HG02759 (cell line): ENCODE data around the gene HOXA10.

Experiments
- ATAC-seq: cut with Tn5 transposase; IDR thresholded peaks from one replicate; pipeline ENCODE4 v1.9.1; 2021; ENCODE audit warnings: mild to moderate bottlenecking, moderate library complexity; ENCODE audit not compliant: unreplicated experiment

HOXA10 gene

DNA sequence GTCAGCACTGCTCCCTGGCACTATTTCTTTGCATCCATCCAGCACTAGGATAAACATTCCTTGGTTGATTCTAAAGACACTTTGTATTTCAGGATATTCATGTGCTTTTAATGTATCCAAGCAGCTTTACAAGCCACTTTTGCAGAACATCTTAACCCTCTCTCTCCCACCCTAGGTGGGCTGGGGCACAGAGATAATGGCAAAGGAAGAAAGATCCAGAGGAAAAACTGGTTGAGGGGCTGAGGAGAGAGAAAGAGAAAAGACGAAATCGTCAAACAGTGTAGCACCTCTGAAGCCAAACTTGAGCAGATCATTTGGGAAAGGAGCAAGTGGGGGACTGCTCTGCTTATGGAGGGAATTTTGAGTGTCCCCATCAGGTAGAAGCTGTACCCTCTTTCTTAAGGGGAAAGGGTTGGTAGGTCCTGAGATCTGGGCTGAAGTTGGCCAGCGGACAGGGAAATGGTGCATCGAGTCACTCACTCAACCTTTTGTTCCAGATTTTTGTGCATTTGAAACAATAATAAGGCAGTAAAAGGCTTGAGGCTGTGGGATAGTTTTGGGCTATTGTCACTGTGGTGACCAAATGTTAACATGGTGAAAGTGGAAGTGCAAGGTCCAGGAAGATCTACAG, 30.0 kb upstream of the HOXA10 start:
- no peak for ATAC-seq

DNA sequence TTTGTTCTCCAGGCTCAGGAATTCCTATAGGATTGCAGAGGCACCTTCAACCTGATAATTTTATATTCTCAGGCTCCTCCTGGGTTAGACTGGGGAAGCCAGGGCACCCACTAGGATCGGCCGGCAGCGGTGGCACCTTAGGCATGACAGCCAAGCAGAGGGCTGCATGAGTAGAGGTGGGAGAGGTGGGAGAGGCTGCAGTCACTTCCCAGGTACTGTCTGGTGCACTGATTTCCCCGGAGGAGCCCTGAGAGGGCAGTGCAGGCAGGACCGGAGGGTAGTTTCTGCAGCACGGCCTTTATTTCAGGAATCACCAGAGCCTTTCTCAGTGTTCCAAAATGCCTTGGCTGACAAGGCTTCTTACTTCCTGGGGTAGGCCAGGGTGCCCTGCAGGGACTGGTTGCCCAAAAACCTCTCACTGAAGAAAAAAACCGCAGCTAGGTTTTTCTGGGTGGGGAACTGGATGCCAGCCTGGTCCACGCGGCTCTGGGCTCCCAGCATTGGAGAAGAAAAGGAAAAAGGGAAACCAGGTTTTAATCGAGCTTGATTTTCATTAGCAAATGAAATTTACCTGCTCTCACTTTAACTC, 29.3 kb upstream of the HOXA10 start:
- ATAC-seq, result no peak

DNA sequence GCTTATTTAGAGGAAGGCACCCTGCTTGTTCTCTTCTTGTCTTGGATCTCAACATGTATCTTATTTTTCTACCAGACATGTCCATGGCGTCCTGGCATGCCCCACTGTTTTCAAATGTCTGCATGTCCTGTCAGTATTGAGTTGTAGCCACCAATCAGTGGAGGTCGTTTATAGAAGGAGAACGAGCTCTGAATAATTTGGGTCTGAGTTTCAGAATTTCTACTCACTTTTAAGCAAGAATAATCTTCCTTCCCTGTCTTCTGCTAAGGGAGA, 28.7 kb upstream of the HOXA10 start:
- ATAC-seq, result no peak

DNA sequence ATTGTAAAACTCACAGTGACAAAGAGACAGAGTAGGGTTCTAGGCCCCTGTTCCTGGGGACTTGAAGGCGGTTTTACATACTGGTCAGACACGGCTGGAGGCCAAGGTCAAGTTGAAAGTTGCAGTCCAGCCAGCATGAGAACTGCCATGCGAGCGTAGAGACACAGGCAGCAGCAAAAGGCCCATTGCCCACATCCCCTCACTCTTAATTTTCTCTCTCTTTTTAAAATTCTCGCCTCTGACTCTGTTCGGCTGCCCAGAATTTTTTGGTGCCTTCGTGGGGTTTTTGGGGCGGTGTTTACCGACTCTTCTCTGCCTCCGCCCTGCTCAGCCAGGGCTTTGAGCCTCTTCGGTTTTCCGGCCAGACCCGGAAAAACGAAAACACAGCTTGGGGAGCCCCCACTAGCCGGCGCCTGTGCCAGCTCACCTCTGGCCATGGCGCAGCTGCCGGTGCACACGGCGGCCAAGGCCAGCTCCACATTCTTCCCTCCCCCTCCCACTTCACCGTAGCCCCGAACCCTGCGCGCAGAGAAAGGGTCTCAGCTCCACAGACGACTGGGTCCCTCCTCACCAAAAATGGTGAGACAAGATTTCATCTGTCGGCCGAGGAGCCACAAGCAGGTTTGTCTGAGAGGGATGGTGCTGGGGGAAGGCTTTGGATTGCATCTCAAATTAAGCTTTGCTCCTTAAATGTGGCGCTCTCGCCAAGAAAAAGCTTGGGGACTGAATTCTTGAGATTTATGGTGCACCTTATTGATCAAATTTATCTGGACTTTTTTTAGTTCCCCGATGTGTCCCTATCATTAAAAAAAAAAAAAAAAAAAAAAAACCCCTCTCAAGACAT, 28.1 kb upstream of the HOXA10 start:
- no peak for ATAC-seq

DNA sequence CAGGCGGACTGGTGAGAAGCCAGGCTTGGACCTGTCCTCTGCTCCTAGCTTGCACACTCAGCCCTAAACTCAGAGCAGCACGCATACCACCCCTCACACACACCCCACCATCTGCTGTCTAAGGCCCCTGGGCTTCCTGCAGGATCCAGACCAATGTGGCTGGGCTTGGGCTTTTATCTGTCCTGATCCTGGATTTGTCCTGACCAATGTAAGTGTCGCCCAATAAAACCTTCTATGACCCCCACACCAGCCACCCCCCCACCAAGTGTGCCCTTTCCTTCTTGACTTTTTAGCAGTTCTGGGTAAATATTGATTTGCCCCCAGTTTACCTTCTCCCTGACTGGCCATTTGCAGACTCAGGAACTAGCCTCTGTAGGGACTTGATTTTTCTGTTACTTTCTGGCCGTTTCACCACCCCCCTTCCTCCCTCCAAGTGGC, 27.5 kb upstream of the HOXA10 start:
- no peak for ATAC-seq

DNA sequence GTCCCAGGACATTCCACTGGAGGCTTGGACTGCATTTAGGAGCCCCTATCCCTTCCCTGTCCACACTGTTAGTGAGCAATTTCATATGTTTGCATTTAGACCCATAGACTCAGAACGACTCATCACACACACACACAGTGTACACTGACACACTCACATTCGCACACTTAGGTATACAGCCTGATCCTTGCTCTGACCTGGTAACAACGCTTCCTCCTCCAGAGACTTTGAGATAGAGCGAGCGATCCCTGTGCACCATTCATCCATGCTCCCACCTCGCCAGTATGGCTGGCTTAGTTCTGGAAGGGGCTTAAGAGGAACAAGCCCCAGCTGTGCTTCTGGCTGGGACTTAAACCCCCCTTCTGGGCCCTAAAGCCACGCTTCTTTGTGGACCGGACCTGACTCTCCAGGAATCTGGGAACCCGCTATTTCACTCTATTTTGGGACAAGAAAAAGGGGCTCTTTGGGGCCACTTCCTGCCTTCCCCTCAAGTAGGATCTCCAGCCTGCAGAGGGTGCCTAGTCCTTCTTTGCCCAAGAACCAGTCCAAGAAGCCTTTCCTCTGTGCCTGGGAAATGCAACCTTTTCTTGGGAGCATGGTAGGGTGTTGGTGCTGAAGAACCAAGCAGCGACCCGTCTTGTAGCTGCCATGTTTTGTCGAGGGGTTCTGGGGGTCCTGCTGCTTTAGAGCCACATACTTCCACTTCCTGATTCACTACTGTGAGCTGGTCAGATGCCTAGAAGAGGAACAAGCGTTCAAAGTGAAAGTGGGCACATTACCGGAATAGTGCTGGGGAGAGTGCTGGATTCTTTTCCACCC, 26.9 kb upstream of the HOXA10 start:
- no peak for ATAC-seq

DNA sequence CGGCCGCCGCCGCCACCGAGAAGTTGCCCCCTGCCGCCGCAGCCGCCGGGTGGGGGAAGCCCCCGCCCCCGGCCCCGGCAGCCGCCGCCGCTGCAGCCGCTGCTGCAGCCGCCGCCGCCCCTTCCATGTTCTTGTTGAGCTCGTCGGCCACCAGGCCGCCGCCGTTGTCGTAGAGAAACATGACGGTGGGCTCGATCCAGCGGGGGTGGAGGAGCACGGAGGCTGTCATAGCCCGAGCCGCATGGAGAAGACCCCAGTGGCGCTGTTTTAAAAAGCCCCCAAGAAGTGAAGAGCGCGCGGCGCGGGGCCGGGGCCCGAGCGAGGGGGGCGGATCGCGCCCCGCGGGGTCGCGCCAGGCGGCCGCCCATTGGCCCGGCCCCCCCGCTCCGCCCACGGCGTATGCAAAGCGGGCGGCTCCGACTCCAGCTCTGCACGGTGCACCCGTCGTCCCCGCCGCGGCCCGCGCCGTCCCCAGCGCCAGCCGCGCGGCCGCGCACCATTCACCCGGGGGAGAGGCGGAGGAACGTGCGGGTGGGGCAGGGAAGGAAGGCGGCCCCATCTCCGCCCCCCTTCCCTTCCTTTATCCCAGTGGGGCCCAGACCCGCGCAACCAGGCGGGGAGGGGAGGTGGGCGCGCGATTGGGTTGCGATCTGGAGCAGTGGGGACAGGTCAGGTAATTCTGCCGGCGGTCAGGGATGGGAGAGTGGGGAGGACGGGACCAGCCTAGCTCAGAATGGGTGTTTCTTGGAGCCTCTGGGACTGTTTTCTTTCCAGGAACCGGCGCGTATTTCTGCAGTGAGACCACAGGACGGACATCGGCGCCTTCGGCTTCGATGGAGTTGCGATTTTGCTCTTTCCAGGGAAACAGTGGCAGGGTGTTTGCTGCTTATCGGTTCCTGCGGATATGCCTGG, 26.0 kb upstream of the HOXA10 start, which contains the start of gene HOXA13:
Gene HOXA13 (minus strand): TSS at position 243 of the 912 bp plus-strand sequence. CDS start 14 bp downstream, at position 229.
- peak; percentile 72 for ATAC-seq

DNA sequence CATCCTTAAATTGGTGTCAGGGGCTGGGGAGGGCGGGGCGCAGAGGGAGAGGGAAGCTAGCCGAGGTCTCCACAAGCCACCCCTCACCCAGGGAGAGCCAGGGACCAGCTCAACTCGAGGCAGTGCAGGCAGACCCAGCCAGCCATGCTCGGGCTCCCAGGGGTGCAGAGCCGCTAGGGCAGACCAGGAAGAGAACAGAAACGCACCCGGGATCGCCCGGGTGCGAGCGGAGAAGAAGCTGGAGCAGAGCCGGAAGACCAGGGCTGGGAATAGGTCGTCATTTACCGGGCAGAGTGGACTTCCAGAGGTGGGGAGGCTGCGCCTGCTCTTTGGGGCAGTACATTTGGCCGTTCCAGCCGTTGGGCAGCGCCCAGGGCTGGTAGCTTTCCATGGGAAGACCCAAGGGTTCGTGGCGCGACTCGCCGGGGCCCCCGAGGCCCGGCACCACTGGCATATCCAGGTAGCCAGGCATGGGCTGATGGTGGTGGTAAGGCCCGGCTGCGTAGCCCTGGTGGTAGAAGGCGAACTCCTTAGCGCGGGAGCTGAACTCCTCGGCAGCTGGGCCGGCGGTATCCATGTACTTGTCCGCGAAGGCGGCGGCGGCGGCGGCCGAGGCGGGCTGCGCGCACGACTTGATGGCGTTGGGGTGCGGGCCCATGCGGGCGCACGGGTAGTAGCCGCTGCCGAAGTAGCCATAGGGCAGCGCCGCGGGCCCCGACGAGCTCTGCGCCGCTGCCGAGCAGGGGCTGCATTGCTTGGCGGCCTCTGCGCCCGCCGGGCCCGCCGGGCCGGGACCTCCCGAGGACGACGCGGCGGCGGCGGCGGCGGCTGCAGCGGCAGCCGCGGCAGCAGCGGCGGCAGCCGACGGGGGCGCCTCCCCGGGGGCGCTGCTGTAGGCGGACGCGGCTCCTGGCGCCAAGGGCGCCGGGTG, 25.0 kb upstream of the HOXA10 start:
- ATAC-seq, result peak; percentile 21

DNA sequence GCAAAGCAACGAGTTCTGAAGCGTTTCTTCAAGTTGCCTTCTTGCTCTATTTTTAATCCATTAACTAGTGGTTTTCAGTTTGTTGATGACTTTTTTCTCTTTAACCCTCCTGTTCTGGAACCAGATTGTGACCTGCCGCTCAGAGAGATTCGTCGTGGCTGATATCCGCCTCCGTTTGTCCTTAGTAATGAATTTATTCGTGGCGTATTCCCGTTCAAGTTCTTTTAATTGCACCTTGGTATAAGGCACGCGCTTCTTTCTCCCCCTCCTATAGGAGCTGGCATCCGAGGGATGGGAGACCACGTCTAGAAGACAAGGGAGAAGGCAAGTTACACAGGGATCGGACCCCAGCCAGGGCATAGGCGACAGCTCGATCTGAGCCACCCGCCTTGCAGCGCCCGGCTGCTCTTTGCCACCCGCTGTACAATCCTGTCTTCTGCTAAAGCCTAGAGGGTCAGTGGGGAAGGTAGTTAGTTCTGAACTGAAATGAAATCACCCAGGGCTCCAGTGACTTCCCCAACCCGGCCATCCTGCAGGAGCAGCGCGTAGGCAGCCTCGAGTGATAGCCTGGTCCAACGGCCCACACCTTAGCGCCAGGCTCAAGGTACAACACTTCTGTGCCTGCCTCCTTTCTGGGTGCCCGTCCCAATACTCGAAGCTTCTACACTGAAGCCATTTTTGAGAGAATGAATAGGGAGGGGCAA, 24.2 kb upstream of the HOXA10 start:
- ATAC-seq, result no peak

DNA sequence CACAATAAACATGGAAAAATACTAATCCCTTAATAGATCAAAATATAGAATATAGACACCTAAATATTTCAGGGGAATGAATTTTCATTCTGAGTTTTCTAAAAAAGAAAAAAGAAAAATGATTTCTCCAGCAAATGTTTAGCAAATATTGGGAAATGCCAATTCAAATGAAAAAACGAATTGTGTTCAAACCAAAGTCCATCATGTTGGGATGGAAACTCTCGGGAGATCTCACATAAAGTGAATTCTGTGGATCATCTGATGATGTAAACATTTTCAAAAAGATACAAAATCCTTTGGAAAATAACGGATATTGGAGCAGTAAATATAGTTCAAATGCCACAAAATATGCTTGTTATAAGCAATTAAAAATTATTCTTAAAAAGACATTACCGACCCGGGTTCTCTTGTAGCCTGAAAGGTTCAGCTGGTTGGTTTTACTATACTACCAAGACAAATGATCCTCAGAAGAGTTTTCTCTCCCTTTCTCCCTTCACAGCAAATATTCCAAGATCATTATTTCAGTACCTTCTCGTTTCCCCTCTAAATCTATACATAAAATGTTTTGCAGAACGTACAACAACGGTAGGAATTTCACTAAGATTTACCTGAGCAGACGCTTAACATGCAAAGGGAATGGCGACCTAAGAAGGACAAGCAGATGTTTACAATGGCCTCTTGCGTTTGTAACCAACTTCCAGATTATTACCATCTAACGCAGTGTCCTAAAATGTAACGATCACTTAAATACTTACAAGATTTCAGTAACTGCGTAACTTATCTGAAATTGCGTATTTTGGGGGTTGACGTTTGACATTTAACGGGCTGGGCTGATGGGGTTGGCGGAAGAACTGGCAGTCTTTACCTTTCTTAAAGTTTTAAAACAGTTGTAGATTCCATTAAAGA, 23.3 kb upstream of the HOXA10 start:
- ATAC-seq, result no peak

DNA sequence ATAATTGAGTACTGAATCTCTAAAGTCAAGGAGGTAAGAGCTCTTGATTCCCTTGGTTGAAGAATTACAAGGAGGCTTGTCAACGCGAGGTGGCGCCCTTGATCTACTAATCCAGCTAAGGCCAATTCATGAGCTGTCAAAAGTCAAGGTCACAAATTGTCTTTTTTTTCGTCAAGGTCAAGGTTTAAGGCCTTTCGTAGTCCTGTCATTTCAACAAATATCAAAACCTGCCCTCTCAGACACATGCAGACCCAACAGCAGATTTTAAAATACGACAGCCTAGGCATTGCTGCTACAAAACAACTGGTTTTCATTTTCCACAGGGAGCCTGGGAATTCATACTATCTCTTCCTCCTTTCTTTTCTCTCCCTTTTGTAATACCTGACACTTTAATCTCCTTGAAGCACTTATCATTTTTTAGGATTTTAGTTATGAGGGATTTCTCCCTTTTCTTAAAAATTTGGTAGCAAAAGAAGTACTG, 22.2 kb upstream of the HOXA10 start:
- ATAC-seq, result no peak

DNA sequence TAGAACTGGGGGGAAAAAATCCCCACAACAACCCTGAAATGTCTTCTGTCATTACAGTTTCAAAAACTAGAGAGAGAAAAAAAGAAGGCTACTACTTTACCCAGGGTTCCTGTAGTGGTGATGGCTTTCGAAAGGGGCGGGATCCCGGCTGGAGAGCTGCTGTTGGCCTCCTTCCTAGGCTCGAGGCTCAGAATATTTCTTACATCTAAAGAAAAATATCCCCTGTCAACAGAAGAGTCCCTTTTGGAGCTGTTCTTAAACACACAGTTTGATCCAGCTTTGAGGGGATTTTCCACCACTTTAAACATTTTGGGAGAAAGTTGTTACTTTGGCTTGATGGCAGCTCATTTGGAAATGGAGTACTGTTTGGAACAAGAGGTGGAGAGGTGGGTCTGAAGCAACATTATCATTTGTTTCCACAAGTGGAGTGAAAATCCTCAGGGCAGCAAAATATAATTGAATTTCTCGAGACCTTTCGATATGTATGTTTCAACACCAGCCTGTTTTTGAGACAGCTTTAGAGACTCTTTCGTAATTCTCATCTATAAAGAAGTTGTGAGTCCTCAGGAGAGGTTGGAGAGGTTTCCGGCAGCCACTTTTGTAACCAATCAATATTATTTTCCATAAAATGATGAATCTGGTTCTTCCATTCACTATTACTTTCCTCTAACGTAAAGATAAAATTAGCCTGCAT, 20.7 kb upstream of the HOXA10 start:
- no peak for ATAC-seq

DNA sequence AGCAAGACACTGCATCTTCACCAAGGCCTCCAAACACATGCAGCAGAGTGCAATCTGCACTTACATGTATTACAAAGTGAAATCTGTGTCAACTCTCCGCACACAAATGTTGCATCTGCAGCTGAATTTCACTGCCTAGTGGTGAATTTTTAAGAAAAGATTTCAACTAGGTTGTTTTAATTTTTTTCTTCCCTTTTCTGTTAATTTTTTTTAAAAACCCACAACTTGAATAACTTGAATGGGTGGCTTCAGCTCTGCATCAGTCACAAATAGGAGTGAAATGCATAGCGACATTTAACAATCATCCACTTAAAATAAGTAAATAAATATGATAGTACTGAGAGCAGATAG, 19.9 kb upstream of the HOXA10 start:
- no peak for ATAC-seq

DNA sequence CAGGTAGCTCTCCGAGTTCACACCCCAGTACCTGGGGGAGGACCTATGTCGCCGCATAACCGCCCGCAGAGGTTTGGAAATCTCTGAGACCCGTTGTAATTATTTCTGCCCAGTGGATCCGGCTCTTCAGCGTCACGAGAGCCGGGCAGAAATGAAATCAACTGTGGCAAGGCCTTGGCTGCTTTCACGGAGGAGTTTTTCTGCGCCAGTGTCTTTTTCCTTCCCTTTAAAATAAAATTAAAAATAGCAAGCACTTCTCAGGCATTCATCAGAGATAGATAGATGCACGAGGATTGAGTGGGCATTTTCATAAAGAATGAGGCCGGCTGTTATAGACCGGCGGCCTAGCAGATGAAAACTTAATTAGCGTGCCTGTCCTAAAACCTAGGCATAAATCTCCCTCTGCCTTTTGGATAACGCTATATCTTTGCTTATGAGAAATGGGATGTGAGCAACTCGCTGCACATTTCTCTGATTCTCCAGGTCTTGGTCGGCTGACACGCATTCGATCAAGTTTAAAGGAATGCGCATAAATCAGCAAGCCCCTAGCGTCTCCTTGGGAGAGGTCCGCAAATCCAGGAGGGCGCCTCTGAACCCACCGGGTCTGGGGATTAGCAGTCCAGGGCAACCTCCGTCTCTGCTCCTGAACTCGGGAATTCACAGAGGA, 19.3 kb upstream of the HOXA10 start:
- no peak for ATAC-seq

DNA sequence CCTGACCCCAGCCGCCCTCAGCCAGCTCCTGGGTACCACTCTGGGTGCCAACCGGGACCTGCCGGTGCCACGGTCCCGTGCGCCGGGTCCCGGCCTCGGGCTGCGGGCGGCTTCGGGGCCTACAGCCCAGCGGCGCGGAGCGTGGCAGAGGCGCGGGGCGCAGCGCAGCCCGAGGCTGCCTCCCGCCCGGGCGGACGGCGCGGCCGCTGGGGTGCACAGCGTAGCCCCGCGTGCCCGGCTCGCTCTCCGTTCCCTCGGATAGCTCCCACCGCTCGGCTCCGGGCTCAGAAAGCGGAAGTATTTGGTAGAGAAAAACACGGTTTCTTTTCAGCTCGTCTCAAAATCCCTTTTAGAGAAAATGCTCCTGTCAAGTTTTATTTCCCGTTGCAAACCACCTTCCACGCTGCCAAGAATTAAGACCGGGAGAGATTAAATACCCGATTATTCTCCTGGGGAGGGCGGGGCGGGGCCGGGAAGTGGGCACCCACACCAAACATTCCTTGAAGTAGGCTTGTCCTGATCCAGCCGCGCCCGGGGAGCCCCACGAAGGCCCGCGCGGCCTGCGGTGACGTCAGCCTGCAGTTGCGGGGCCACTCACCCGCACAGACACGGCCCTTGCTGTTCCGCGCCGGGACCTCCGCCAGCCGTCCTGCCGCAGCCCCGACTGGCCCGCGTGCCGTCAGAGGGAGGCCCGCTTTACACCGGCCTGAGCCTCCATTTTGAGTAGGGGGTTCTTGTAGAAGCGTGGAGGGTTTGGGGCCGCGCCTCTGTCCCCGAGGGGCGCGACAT, 18.6 kb upstream of the HOXA10 start:
- no peak for ATAC-seq
